Thyroid gland (tissue), 4 donors: Measurements from ENCODE around the gene NALCN.

Experiments
- POLR2A ChIP-seq, 2 donors: fragments of 450-650 bp; IDR thresholded peaks; one replicate each; pipeline ENCODE4 v1.6.1; 2017; ENCODE audit warnings: antibody characterized with exemption in 2 of 2, mild to moderate bottlenecking in 2 of 2, moderate library complexity in 1 of 2
- TF ChIP-seq, protein P1 (sequence below), 6 experiments: fragments of 200-600 bp in 3 of 6; fragments of 450-650 bp in 3 of 6; sonication (generic) in 3 of 6; IDR thresholded peaks; one replicate each; pipeline ENCODE4 v1.5.1; 2016 to 2019; ENCODE audit warnings: antibody characterized with exemption in 6 of 6, mild to moderate bottlenecking in 2 of 6, inconsistent platforms in 1 of 6, moderate library complexity in 1 of 6

DNA sequence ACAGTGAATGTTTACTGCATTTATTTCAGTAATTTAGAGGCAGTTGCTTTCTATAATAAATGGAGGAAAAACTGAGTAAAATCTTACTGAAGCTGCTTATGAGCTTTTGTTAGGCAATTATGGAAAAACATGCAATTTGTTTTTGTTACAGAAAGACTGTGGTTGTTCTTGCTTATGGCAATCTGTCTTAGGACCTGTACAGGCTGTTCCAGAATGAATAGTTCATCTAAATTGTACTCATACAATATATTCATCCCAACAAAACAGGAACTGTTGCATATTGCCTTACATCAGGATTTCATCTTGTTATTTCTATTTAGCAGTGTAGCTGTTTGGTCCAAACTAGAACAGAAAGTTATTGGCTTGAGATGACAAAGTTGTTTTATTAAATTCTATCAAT, 199.2 kb downstream of the NALCN start:
- TF ChIP-seq, protein P1, sequence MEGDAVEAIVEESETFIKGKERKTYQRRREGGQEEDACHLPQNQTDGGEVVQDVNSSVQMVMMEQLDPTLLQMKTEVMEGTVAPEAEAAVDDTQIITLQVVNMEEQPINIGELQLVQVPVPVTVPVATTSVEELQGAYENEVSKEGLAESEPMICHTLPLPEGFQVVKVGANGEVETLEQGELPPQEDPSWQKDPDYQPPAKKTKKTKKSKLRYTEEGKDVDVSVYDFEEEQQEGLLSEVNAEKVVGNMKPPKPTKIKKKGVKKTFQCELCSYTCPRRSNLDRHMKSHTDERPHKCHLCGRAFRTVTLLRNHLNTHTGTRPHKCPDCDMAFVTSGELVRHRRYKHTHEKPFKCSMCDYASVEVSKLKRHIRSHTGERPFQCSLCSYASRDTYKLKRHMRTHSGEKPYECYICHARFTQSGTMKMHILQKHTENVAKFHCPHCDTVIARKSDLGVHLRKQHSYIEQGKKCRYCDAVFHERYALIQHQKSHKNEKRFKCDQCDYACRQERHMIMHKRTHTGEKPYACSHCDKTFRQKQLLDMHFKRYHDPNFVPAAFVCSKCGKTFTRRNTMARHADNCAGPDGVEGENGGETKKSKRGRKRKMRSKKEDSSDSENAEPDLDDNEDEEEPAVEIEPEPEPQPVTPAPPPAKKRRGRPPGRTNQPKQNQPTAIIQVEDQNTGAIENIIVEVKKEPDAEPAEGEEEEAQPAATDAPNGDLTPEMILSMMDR (IDR thresholded peaks at IDR 0.05), result no peak
- no peak for TF ChIP-seq POLR2A (IDR thresholded peaks at IDR 0.05)
